ENCODE results near the gene NFYC.

NFYC gene

GRCh38 chr1:40792036-40792435 lies 100.5 kb downstream of the NFYC start:
- TF ChIP-seq CTCF (IDR thresholded peaks at IDR 0.05), result no peak

- no peak for TF ChIP-seq CTCF (IDR thresholded peaks at IDR 0.05)
These were observed 102.1 kb downstream of the NFYC start for GRCh38 chr1:40793617-40794016.

GRCh38 chr1:40794048-40794447 lies 102.5 kb downstream of the NFYC start:
- no peak for TF ChIP-seq CTCF (IDR thresholded peaks at IDR 0.05)

- no peak for TF ChIP-seq CTCF (IDR thresholded peaks at IDR 0.05)
These were observed 103.6 kb downstream of the NFYC start for GRCh38 chr1:40794974-40795715.

- TF ChIP-seq CTCF (IDR thresholded peaks at IDR 0.05), result no peak
These were observed 104.5 kb downstream of the NFYC start for GRCh38 chr1:40795811-40796586.

GRCh38 chr1:40796939-40797667 lies 105.6 kb downstream of the NFYC start:
- no peak for TF ChIP-seq CTCF (IDR thresholded peaks at IDR 0.05)

GRCh38 chr1:40797668-40798010 lies 106.1 kb downstream of the NFYC start:
- TF ChIP-seq CTCF (IDR thresholded peaks at IDR 0.05), result no peak

Measured in LNCAP (cell line).